Fibroblast of lung (primary cell): ENCODE data around the gene NCKAP5. TPM values are rescaled to one million over a fixed set of nuclear protein-coding genes. Genes with fewer than 3 reads are reported as not detected.

ENCODE experiments used
- DNase-seq, 2 donors: peaks; one replicate each; pipeline versions ENCODE4 v3.0.0 to v3.0.0-alpha.2; 2010; ENCODE audit warnings: low read depth in 2 of 2
- H2AFZ ChIP-seq: 2 replicates; pipeline ENCODE4 v1.5.1; 2012; ENCODE audit warnings: low read length, control low read depth, inconsistent platforms
- H3K27ac ChIP-seq: 2 replicates; pipeline ENCODE4 v1.5.1; 2011; ENCODE audit warnings: low read length, control low read depth; ENCODE audit not compliant: insufficient read depth
- H3K27me3 ChIP-seq: 2 replicates; pipeline ENCODE4 v1.5.1; 2011; ENCODE audit warnings: mild to moderate bottlenecking, low read length; ENCODE audit not compliant: control insufficient read depth, insufficient read depth
- H3K36me3 ChIP-seq: 2 replicates; pipeline ENCODE4 v1.5.1; 2011; ENCODE audit warnings: low read length; ENCODE audit not compliant: control insufficient read depth, insufficient read depth
- H3K4me1 ChIP-seq: 2 replicates; pipeline ENCODE4 v1.5.1; 2011; ENCODE audit warnings: low read length; ENCODE audit not compliant: control insufficient read depth, insufficient read depth; ENCODE audit errors: extremely low read depth
- H3K4me2 ChIP-seq: 2 replicates; pipeline ENCODE4 v1.5.1; 2011; ENCODE audit warnings: low read length, control low read depth; ENCODE audit not compliant: insufficient read depth; ENCODE audit errors: extremely low read depth
- H3K4me3 ChIP-seq, 4 experiments: fragments of 200-600 bp in 1 of 4; sonication (generic) in 1 of 4; replicated peaks in 1 of 4; 2 replicates each; pipeline ENCODE4 v1.5.1; 2011 to 2016; ENCODE audit warnings: low read length in 4 of 4, low read depth in 3 of 4, mild to moderate bottlenecking in 3 of 4, control low read depth in 2 of 4, inconsistent platforms in 1 of 4, mixed read lengths in 1 of 4; ENCODE audit not compliant: insufficient read depth in 1 of 4; ENCODE audit errors: control extremely low read depth in 1 of 4
- H3K79me2 ChIP-seq: 2 replicates; pipeline ENCODE4 v1.5.1; 2012; ENCODE audit warnings: mild to moderate bottlenecking, low read length, inconsistent platforms; ENCODE audit not compliant: control insufficient read depth, insufficient read depth
- H3K9ac ChIP-seq: 2 replicates; pipeline ENCODE4 v1.5.1; 2011; ENCODE audit warnings: mild to moderate bottlenecking, low read length, control low read depth; ENCODE audit not compliant: insufficient read depth
- H3K9me3 ChIP-seq: 2 replicates; pipeline ENCODE4 v1.5.1; 2012; ENCODE audit warnings: low read depth, low read length; ENCODE audit not compliant: control insufficient read depth, insufficient read depth
- H4K20me1 ChIP-seq: 2 replicates; pipeline ENCODE4 v1.5.1; 2011; ENCODE audit warnings: low read length; ENCODE audit not compliant: control insufficient read depth, insufficient read depth; ENCODE audit errors: extremely low read depth
- CTCF ChIP-seq, 2 donors: IDR thresholded peaks in 1 of 2; conservative IDR thresholded peaks in 1 of 2; 1 replicate in 1 of 2; 2 replicates in 1 of 2; pipeline ENCODE4 v1.5.1; 2011 to 2012; ENCODE audit warnings: low read length in 2 of 2, control low read depth in 1 of 2, inconsistent platforms in 1 of 2, low read depth in 1 of 2, mild to moderate bottlenecking in 1 of 2
- EZH2 ChIP-seq: IDR thresholded peaks from 2 replicates; pipeline ENCODE4 v1.5.1; 2012; ENCODE audit warnings: low read length, control low read depth, mild to moderate bottlenecking; ENCODE audit errors: missing control alignments
- polyA plus RNA-seq, 2 donors: library from polyadenylated mRNA; depleted of rRNA in 1 of 2; stranded (reverse) in 1 of 2; unstranded in 1 of 2; fragments of >200 nt; gene quantifications; 2 replicates each; pipeline ENCODE4 v1.2.1, GENCODE V29; 2011 to 2012; ENCODE audit warnings: missing spikeins in 1 of 2
- total RNA-seq: library from RNA; depleted of rRNA; stranded (reverse); fragments of >200 nt; gene quantifications from 2 replicates; pipeline ENCODE4 v1.2.1, GENCODE V29; 2014

NCKAP5 gene
- total and polyA plus RNA-seq, 2 donors (not counting 1 experiment from before 2014, with no cell fraction given) = 2.6 to 6.2 TPM

DNA sequence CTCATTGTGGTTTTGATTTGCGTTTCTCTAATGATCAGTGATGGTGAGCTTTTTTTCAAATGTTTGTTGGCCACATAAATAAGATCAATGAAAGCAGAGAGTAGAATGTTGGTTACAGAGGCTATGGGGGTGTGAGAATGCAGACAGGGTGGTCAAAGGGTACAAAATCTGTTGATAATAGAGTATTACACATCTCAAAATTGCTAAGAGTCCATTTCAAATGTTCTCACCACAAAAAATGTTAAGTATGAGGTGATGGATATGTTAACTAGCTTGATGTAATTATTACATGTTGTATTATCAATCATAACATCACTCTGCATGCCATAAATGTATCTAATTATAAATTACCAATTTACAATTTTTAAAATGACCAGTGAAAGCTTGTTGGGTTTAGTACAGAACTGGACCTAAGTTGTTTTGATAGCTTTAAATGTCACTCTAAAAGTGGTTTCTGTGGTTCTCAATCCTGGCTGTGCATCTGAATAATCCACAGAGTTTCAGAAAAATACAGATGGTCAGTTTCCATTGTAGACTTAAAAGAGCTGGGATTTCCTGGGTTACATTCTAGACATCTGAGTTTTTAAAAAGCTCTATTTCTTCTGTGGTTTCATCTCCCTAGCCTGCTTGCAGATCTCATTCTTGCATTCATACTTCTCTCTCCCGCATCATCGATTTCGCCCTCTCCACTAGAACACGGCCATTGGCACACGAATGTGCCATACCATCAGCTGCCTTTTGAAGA lies 612.2 kb downstream of the NCKAP5 start:
- no peaks in the 10 kb centered on the region for H3K4me1 ChIP-seq
- H3K36me3 ChIP-seq = no peaks in the 10 kb centered on the region
- no peak overlapping the region for H3K27ac ChIP-seq
- TF ChIP-seq EZH2 (no peak), CTCF (conservative IDR thresholded peaks at IDR 0.05 in 1 of 2, IDR thresholded peaks at IDR 0.05 in 1 of 2; ENCODE audit: low read depth in 1 of 2, low read length in 2 of 2) (no peak)
- H3K4me2 ChIP-seq = no peak overlapping the region
- H3K79me2 ChIP-seq = no peaks in the 10 kb centered on the region
- H3K9ac ChIP-seq = no peak overlapping the region
- H3K27me3 ChIP-seq = no peaks in the 10 kb centered on the region
- H2AFZ ChIP-seq = no peak overlapping the region
- H3K9me3 ChIP-seq = no peaks in the 10 kb centered on the region
- DNase-seq = peak in 1 of 2 donors; percentile 73
- no peaks in the 10 kb centered on the region for H4K20me1 ChIP-seq
- H3K4me3 ChIP-seq = no peak overlapping the region

- Histone ChIP-seq H3K9me3 (no peaks in the 10 kb centered on the region), H2AFZ (no peak overlapping the region), H4K20me1 (no peaks in the 10 kb centered on the region), H3K4me3 (no peak overlapping the region), H3K4me2 (no peak overlapping the region), H3K27me3 (no peaks in the 10 kb centered on the region), H3K4me1 (no peaks in the 10 kb centered on the region), H3K79me2 (no peaks in the 10 kb centered on the region), H3K27ac (no peak overlapping the region), H3K36me3 (no peaks in the 10 kb centered on the region), H3K9ac (no peak overlapping the region)
- TF ChIP-seq EZH2 (no peak), CTCF (conservative IDR thresholded peaks at IDR 0.05 in 1 of 2, IDR thresholded peaks at IDR 0.05 in 1 of 2; ENCODE audit: low read depth in 1 of 2, low read length in 2 of 2) (no peak)
- DNase-seq = no peak
Measured at GRCh38 chr2:132953771-132954170, 614.5 kb downstream of the NCKAP5 start.

DNA sequence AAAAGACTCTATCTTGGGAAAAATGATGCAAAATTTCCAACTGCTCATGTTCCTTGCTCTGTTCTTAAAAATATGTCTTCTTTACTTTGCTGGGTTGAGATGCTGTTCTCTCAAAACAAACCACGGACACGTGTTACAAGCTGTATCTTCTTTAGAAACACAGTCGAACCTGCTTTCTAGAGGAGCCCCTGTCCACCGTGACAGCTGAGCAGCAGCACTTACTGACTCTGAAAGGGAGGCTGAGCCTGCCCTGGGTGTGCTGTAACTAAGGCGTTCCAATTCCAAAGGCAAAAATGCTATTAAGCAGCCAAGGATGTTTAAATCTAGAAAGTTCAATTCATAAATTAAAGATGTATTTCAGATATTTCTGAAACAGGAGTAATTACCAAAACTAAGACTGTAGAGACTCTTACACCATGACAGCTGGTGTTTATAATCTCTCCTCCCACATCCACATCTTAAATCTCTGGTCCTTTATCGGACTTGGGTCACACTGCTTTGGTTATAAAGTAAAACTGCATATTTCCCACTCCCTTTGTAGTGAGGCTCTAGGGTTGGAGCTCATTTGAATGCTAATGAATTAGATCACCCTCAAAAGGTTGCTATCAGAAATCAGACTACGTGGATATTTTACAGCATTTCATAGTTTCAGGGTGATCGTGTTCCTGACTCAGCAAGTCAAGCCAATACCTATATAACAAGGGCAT lies 617.1 kb downstream of the NCKAP5 start:
- Histone ChIP-seq H4K20me1 (no peaks in the 10 kb centered on the region), H3K27ac (no peak overlapping the region), H3K4me1 (no peaks in the 10 kb centered on the region), H2AFZ (no peak overlapping the region), H3K36me3 (no peaks in the 10 kb centered on the region), H3K4me3 (no peak overlapping the region), H3K9ac (no peak overlapping the region), H3K9me3 (no peaks in the 10 kb centered on the region), H3K4me2 (no peak overlapping the region), H3K79me2 (no peaks in the 10 kb centered on the region), H3K27me3 (no peaks in the 10 kb centered on the region)
- TF ChIP-seq EZH2 (no peak), CTCF (conservative IDR thresholded peaks at IDR 0.05 in 1 of 2, IDR thresholded peaks at IDR 0.05 in 1 of 2; ENCODE audit: low read depth in 1 of 2, low read length in 2 of 2) (no peak)
- DNase-seq = peak in 1 of 2 donors; percentile 38
